Stomach smooth muscle (tissue), 2 donors: ENCODE results near the gene ZBP1.
"Not testable (repeated sequence)": the region's sequence is repeated elsewhere in the genome, so short reads cannot be mapped to it uniquely, and the experiment has no call there.

Source experiments
- H3K27ac ChIP-seq: one replicate; pipeline ENCODE4 v1.7.0; 2013; ENCODE audit warnings: mild to moderate bottlenecking, low read length, inconsistent platforms
- H3K27me3 ChIP-seq, 2 donors: one replicate each; pipeline ENCODE4 v1.7.0; 2013; ENCODE audit warnings: low read length in 2 of 2; ENCODE audit not compliant: insufficient read depth in 2 of 2, control insufficient read depth in 1 of 2
- H3K36me3 ChIP-seq, 2 donors: one replicate each; pipeline ENCODE4 v1.7.0; 2013; ENCODE audit warnings: low read length in 2 of 2; ENCODE audit not compliant: control insufficient read depth in 2 of 2, insufficient read depth in 2 of 2
- H3K4me1 ChIP-seq: one replicate; pipeline ENCODE4 v1.7.0; 2013; ENCODE audit warnings: low read length; ENCODE audit not compliant: control insufficient read depth, insufficient read depth
- H3K4me3 ChIP-seq, 2 donors: one replicate each; pipeline ENCODE4 v1.7.0; 2013; ENCODE audit warnings: low read length in 2 of 2
- H3K9ac ChIP-seq, 2 donors: one replicate each; pipeline ENCODE4 v1.7.0; 2013; ENCODE audit warnings: low read length in 2 of 2, mild to moderate bottlenecking in 1 of 2
- H3K9me3 ChIP-seq, 2 donors: one replicate each; pipeline ENCODE4 v1.7.0; 2013; ENCODE audit warnings: low read length in 2 of 2; ENCODE audit not compliant: control insufficient read depth in 2 of 2
- donor health status: healthy.
- donor health status: Pancreatic carcinoma.

ZBP1 gene

GRCh38 chr20:57633945-57634491 is 13.8 kb upstream of the ZBP1 start:
- Histone ChIP-seq H3K9me3 (no peaks in the 10 kb centered on the region), H3K36me3 (no peaks in the 10 kb centered on the region), H3K27ac (no peak overlapping the region), H3K9ac (no peak overlapping the region), H3K27me3 (peaks cover 3 to 4% of the 10 kb centered on the region in 2 donors), H3K4me1 (no peaks in the 10 kb centered on the region), H3K4me3 (no peak overlapping the region)

- Histone ChIP-seq H3K9me3 (no peaks in the 10 kb centered on the region), H3K27ac (no peak overlapping the region), H3K36me3 (no peaks in the 10 kb centered on the region), H3K4me1 (peaks cover 10% of the 10 kb centered on the region), H3K9ac (no peak overlapping the region), H3K27me3 (peaks cover 3 to 4% of the 10 kb centered on the region in 2 donors), H3K4me3 (no peak overlapping the region)
Measured at GRCh38 chr20:57632286-57632685, 12.1 kb upstream of the ZBP1 start.

GRCh38 chr20:57630061-57630460 is 9.8 kb upstream of the ZBP1 start:
- no peak overlapping the region for H3K27ac ChIP-seq
- peaks cover 2 to 3% of the 10 kb centered on the region in 2 donors for H3K9me3 ChIP-seq
- H3K4me3 ChIP-seq, result no peak overlapping the region
- H3K27me3 ChIP-seq, result peaks cover 3 to 4% of the 10 kb centered on the region in 2 donors
- H3K9ac ChIP-seq, result no peak overlapping the region
- peaks cover 13% of the 10 kb centered on the region for H3K4me1 ChIP-seq
- H3K36me3 ChIP-seq, result no peaks in the 10 kb centered on the region

- H3K36me3 ChIP-seq, H3K9me3 ChIP-seq, H3K27ac ChIP-seq, H3K4me3 ChIP-seq, H3K9ac ChIP-seq, H3K27me3 ChIP-seq: not testable (repeated sequence)
- H3K4me1 ChIP-seq, result peaks cover 13% of the 10 kb centered on the region
Measured at GRCh38 chr20:57629491-57629901, 9.3 kb upstream of the ZBP1 start.

GRCh38 chr20:57628962-57629308 is 8.7 kb upstream of the ZBP1 start:
- H3K27ac ChIP-seq, H3K4me3 ChIP-seq: not testable (repeated sequence)

GRCh38 chr20:57628047-57628961 is 8.1 kb upstream of the ZBP1 start:
- Histone ChIP-seq H3K9me3 (peaks cover 5 to 6% of the 10 kb centered on the region in 2 donors), H3K4me3 (peak overlapping the region in 1 of 2 donors; percentile 57), H3K27ac (peak overlapping the region; percentile 11), H3K36me3 (no peaks in the 10 kb centered on the region), H3K9ac (peak overlapping the region; percentile 36 to 40), H3K4me1 (peaks cover 13% of the 10 kb centered on the region), H3K27me3 (peaks cover 3% of the 10 kb centered on the region in 2 donors)

More at GRCh38 chr20:57628962-57629308, 8.7 kb upstream of the ZBP1 start:
- H3K27me3 ChIP-seq, H3K9me3 ChIP-seq, H3K9ac ChIP-seq, H3K36me3 ChIP-seq: not testable (repeated sequence)
- peaks cover 13% of the 10 kb centered on the region for H3K4me1 ChIP-seq

GRCh38 chr20:57627339-57627738 is 7.1 kb upstream of the ZBP1 start:
- peak overlapping the region; percentile 46 for H3K27ac ChIP-seq
- no peak overlapping the region for H3K4me3 ChIP-seq
- H3K9me3 ChIP-seq, result peaks cover 5 to 6% of the 10 kb centered on the region in 2 donors
- H3K27me3 ChIP-seq, result peaks cover 3 to 7% of the 10 kb centered on the region in 2 donors
- H3K4me1 ChIP-seq, result peaks cover 13% of the 10 kb centered on the region
- H3K9ac ChIP-seq, result peak overlapping the region in 1 of 2 donors; percentile 40
- no peaks in the 10 kb centered on the region for H3K36me3 ChIP-seq

GRCh38 chr20:57625978-57626377 is 5.8 kb upstream of the ZBP1 start:
- Histone ChIP-seq H3K27me3 (peaks cover 0 to 11% of the 10 kb centered on the region in 2 donors), H3K4me1 (peaks cover 13% of the 10 kb centered on the region), H3K27ac (no peak overlapping the region), H3K4me3 (no peak overlapping the region), H3K36me3 (no peaks in the 10 kb centered on the region), H3K9me3 (peaks cover 5 to 6% of the 10 kb centered on the region in 2 donors), H3K9ac (no peak overlapping the region)

- H3K4me1 ChIP-seq, result peaks cover 13% of the 10 kb centered on the region
- peaks cover 5 to 6% of the 10 kb centered on the region in 2 donors for H3K9me3 ChIP-seq
- no peak overlapping the region for H3K4me3 ChIP-seq
- no peak overlapping the region for H3K9ac ChIP-seq
- H3K27me3 ChIP-seq, result peaks cover 0 to 11% of the 10 kb centered on the region in 2 donors
- H3K27ac ChIP-seq, result no peak overlapping the region
- H3K36me3 ChIP-seq, result no peaks in the 10 kb centered on the region
Measured at GRCh38 chr20:57625181-57625958, 5.1 kb upstream of the ZBP1 start.

- H3K9me3 ChIP-seq, result peaks cover 5 to 6% of the 10 kb centered on the region in 2 donors
- H3K9ac ChIP-seq, result no peak overlapping the region
- H3K36me3 ChIP-seq, result no peaks in the 10 kb centered on the region
- peaks cover 13% of the 10 kb centered on the region for H3K4me1 ChIP-seq
- peaks cover 0 to 11% of the 10 kb centered on the region in 2 donors for H3K27me3 ChIP-seq
- H3K4me3 ChIP-seq, result no peak overlapping the region
- H3K27ac ChIP-seq, result no peak overlapping the region
Measured at GRCh38 chr20:57624124-57624523, 3.9 kb upstream of the ZBP1 start.
